ENCODE results near the gene ANAPC13.

DNA sequence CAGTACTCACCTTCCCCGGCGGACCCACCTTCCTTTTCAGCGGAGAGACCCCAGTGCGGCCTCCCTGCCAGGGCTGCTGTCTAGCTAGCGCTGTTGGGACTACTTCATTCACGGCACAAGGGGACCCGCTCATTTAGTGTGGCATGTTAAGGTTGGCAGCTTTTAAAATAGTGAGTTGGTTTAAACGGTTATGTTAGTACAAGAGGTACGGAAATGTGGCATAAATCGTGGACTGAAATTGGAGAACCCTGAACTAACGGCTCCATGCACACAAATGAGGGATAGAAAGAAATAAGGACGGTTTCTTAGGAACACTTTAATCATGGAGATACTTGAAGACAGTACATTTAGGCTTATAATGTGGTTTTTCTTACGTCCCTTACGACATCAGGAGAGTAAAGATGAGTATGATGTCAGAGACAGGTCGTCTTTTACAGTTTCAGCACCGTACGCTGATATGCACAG is 824 bp upstream of the ANAPC13 start:
- TF ChIP-seq, protein P1, sequence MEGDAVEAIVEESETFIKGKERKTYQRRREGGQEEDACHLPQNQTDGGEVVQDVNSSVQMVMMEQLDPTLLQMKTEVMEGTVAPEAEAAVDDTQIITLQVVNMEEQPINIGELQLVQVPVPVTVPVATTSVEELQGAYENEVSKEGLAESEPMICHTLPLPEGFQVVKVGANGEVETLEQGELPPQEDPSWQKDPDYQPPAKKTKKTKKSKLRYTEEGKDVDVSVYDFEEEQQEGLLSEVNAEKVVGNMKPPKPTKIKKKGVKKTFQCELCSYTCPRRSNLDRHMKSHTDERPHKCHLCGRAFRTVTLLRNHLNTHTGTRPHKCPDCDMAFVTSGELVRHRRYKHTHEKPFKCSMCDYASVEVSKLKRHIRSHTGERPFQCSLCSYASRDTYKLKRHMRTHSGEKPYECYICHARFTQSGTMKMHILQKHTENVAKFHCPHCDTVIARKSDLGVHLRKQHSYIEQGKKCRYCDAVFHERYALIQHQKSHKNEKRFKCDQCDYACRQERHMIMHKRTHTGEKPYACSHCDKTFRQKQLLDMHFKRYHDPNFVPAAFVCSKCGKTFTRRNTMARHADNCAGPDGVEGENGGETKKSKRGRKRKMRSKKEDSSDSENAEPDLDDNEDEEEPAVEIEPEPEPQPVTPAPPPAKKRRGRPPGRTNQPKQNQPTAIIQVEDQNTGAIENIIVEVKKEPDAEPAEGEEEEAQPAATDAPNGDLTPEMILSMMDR (conservative IDR thresholded peaks at IDR 0.05 in 1 of 2, IDR thresholded peaks at IDR 0.05 in 1 of 2; ENCODE audit: extremely low read depth in 1 of 2, insufficient read depth in 1 of 2, low read depth in 1 of 2, low read length in 2 of 2), result no peak
- no peak for TF ChIP-seq EZH2 (IDR thresholded peaks at IDR 0.05; ENCODE audit: borderline replicate concordance, low read length)

Measured in mammary epithelial cell (primary cell).